ENCODE measurements around the gene FAM149B1.
A peak's percentile ranks its signal among the peaks of the same experiment; 100 is the strongest.
"Not testable (repeated sequence)": the region's sequence is repeated elsewhere in the genome, so short reads cannot be mapped to it uniquely, and the experiment has no call there.

FAM149B1 gene

DNA sequence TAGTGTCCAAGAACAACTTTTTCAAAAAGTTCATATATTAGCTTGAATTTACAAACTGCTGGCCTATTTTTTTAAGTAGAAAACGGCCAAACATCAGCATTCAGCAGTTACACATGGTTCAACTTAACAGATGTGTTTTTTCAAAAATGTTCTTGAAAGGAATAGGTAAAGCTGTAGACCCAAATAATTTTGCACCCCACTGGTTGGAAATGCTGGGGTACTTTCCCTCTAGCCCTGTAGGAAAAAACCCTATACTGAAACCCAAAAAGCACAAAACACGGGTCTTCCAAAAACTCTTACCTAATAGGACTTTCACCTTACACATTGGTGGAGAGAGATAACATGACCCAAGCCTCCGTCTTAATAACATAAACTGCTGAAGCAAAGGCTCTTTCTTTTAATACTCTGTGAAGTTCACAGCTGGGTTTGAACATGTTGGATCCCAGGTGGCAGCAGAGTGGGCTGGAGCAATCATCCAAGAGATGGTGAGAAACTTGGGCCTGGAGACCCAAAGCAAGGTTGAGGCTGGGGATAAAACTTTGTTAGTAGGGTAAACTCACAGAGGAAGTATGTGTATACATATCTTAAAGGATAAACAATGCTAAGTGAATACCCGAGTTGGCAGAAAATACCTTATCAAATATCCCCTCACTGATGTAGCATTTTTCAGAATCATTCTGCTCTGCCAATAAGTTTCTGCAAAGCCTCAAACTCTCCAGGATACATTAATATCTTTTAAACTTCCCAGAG is 79.8 kb downstream of the FAM149B1 start:
- TF ChIP-seq, protein P1, sequence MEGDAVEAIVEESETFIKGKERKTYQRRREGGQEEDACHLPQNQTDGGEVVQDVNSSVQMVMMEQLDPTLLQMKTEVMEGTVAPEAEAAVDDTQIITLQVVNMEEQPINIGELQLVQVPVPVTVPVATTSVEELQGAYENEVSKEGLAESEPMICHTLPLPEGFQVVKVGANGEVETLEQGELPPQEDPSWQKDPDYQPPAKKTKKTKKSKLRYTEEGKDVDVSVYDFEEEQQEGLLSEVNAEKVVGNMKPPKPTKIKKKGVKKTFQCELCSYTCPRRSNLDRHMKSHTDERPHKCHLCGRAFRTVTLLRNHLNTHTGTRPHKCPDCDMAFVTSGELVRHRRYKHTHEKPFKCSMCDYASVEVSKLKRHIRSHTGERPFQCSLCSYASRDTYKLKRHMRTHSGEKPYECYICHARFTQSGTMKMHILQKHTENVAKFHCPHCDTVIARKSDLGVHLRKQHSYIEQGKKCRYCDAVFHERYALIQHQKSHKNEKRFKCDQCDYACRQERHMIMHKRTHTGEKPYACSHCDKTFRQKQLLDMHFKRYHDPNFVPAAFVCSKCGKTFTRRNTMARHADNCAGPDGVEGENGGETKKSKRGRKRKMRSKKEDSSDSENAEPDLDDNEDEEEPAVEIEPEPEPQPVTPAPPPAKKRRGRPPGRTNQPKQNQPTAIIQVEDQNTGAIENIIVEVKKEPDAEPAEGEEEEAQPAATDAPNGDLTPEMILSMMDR (IDR thresholded peaks at IDR 0.05; ENCODE audit: borderline replicate concordance, control extremely low read depth, extremely low read depth, insufficient read depth, missing control alignments), result no peak
- in situ Hi-C loops (cut with MboI; ENCODE audit: low sequenced_read_pairs, unreplicated experiment), result no loop called here

DNA sequence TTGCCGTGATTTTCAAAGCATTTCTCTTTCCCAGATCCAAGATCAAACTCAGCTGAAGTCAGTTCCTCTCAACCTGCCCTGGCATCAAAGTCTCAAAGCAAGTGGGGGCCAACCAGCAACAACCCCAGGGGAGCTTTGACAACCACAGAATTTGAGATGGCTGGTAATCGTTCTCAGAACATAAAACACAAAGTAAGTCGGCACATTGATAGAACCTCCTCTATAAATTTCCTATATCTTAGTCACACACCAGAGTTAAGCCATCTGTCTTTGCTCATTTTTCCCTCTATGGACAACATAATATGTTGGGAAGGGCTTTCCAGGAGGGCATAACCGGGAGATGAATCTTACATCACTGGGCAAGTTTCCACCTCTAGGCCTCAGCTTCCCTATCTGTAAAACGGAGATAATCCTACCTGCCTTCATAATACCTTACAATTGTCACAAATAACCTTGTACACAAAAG is 80.4 kb downstream of the FAM149B1 start:
- TF ChIP-seq, protein P1 (IDR thresholded peaks at IDR 0.05; ENCODE audit: borderline replicate concordance, control extremely low read depth, extremely low read depth, insufficient read depth, missing control alignments), result no peak
- no peak for DNase-seq (ENCODE audit: low spot score)
- in situ Hi-C loops (cut with MboI; ENCODE audit: low sequenced_read_pairs, unreplicated experiment), result no loop called here

More for the DNA sequence above, 79.8 kb downstream of the FAM149B1 start:
- DNase-seq (ENCODE audit: low spot score), result peak; percentile 42

DNA sequence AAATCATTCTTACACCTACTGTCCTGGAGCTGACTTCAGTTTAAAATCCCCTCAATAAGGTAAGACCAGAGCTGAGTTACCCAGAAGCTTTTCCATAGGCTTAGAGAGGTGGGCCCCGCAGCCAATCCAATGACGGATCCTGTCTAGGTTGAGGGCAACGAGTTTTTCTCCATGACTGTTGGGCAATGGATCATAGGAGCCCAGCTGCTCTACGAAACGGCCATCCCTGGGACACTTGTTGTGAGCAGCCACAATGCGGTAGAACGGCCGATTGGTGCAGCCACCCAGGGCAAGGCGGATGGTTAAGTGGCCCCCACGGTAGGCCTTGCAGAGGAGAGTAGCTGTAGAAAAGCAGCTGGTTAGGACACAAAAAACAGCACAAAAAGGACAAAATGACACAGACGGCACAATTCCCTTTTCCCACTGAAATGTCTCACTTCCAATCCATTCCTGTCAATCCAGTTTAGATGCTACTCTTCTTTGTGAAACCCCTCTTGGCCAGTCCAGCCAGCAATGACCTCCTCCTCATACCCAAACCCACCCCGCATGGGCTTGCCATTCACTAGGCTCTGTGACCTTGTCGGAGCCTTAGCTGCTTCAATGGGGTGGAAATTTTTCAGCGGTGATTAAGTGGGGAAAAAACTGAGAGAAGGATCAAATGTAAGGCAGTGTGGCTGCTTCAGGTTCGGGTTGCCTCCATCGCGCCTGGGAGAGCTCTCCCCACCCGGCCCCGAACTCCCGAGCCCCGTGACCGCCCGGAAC is 83.9 kb downstream of the FAM149B1 start:
- no peak for DNase-seq (ENCODE audit: low spot score)
- in situ Hi-C loops (cut with MboI; ENCODE audit: low sequenced_read_pairs, unreplicated experiment), result no loop called here
- TF ChIP-seq, protein P1 (IDR thresholded peaks at IDR 0.05; ENCODE audit: borderline replicate concordance, control extremely low read depth, extremely low read depth, insufficient read depth, missing control alignments), result no peak

DNA sequence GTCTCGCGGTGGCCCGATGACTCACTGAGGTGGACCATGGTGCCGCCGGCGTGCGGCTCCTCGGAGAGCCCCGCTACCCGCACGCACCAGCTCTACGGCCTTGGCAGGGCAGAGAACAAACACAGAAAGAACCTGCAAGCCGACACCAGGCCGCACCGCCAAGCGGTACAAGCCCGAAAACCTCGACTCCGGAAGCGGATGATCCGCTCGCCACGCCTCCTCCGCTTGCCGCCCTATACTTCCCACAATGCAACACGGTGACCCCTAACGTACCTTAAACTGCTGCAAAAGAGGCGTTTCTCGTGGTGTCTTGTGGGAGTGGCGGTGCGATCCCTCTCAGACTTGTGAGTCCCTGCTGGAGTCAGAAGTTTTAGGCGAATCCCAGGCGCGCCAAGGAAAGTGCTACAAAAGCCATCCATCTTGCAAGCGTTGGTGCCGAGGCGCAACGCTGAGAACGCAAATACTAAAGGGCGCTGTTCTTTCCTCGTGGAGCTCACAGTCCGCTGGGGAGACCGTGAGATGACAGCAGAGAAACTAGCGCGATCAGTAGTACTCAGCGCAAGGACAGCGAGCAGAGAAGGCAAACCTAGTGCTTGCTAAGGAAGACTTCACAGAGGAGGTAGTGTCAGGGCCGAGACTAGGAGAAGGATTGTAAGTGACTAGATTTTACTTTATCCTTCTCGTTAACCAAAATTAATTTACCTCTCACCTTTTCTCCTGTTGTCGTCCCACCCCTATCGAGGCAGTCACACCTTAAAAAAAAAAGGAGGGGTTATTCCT is 84.7 kb downstream of the FAM149B1 start, which contains the start of gene MRPS16:
Gene MRPS16 (minus strand): TSS at position 200 of the 780 bp plus-strand sequence. CDS start 162 bp downstream, at position 38.
- in situ Hi-C loops (cut with MboI; ENCODE audit: low sequenced_read_pairs, unreplicated experiment), result no loop called here
- DNase-seq (ENCODE audit: low spot score), result peak; percentile 92
- TF ChIP-seq, protein P1 (IDR thresholded peaks at IDR 0.05; ENCODE audit: borderline replicate concordance, control extremely low read depth, extremely low read depth, insufficient read depth, missing control alignments), result no peak

DNA sequence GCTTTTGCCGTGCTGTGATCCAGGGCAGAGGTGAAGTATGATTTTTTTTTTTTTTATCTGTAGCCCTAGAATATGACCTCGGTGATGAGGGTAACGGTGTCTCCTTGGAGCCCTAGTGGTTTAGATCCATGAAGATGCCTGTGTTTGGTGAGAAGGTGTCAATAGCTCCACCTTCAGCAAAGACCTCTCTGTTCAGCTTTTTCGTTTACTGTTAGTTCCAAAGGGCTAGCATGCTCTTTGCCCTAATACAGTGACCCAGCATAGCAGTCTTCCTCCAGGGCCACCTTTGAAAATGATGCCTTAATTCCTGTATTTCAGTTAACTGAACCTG is 85.3 kb downstream of the FAM149B1 start:
- peak; percentile 45 for DNase-seq (ENCODE audit: low spot score)
- in situ Hi-C loops (cut with MboI; ENCODE audit: low sequenced_read_pairs, unreplicated experiment), result no loop called here

DNA sequence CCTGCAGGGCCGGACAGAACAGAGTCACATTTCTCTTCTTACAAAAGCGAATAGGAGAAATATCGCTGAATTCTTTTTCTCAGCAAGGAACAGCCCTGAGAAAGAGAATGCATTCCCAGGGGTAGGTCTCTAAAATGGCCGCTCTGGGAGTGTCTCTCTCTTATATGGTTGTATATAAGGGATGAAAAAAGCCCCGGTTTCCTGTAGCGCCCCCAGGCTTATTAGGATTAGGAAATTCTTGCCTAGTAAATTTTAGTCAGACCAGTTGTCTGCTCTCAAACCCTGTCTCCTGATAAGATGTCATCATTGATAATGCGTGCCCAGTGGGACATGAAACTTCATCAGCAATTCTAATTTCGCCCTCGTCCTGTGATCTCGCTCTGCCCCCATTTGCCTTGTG is 90.7 kb downstream of the FAM149B1 start:
- DNase-seq (ENCODE audit: low spot score); in situ Hi-C loops (cut with MboI; ENCODE audit: low sequenced_read_pairs, unreplicated experiment): not testable (repeated sequence)

More for the DNA sequence above, 85.3 kb downstream of the FAM149B1 start:
- TF ChIP-seq, protein P1 (IDR thresholded peaks at IDR 0.05; ENCODE audit: borderline replicate concordance, control extremely low read depth, extremely low read depth, insufficient read depth, missing control alignments), result no peak

Data from GM13976 (cell line).